ENCODE results near the gene FGF12.
"Not testable (repeated sequence)": the region's sequence is repeated elsewhere in the genome, so short reads cannot be mapped to it uniquely, and the experiment has no call there.

Gene FGF12

GRCh38 chr3:192719964-192720363, 7.4 kb downstream of the FGF12 start:
- TF ChIP-seq CTCF (IDR thresholded peaks at IDR 0.05; ENCODE audit: low read depth, low read length): no peak
- Histone ChIP-seq H3K36me3 (no peaks in the 10 kb centered on the region), H3K4me1 (no peaks in the 10 kb centered on the region), H3K4me3 (ENCODE audit: low read depth, low read length) (no peak overlapping the region), H3K27me3 (no peaks in the 10 kb centered on the region), H3K9me3 (no peaks in the 10 kb centered on the region)
- no peak for DNase-seq

DNA sequence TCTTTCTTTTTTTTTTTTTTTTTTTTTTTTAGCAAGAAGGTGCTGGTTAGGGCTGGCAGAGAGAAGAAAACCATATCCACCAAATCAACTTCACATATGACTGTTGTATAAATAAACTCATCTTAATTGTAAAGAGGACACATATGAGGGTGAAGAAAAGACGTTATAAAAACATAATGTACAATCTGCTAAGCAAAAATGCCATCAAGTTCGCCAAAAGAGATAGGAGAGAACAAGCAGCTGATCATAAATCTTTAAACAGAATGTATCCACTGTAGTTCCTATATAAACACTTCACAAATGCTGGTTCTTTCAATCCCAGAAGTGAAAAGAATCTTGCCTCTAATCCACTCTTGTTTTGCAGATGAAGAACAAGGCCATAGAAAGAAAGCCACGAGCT, 9.2 kb downstream of the FGF12 start:
- Histone ChIP-seq H3K27me3 (no peaks in the 10 kb centered on the region), H3K4me1 (no peaks in the 10 kb centered on the region), H3K36me3 (no peaks in the 10 kb centered on the region), H3K9me3 (no peaks in the 10 kb centered on the region), H3K4me3 (ENCODE audit: low read depth, low read length) (no peak overlapping the region)
- no peak for DNase-seq
- TF ChIP-seq CTCF (IDR thresholded peaks at IDR 0.05; ENCODE audit: low read depth, low read length): no peak

DNA sequence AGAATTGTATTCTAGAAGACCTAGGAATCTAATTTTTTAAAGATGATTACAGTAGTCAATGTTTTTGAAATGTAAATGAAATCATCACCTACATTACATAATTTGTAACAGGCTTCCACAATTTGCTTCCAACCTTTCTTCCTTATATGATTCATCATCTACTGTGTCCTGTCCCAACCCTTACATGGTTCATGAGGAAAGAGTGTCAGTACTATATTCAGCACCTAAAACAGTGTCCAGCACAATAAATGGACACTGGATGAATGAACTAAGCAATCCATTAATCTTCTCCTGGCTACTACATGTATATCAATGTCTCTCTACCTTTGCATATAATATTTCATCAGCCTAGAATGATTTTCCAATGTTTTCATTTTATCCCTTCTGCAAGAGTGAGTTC, 12.2 kb downstream of the FGF12 start:
- Histone ChIP-seq H3K27me3 (no peaks in the 10 kb centered on the region), H3K4me3 (ENCODE audit: low read depth, low read length) (no peak overlapping the region), H3K36me3 (no peaks in the 10 kb centered on the region), H3K4me1 (no peaks in the 10 kb centered on the region), H3K9me3 (no peaks in the 10 kb centered on the region)
- no peak for TF ChIP-seq CTCF (IDR thresholded peaks at IDR 0.05; ENCODE audit: low read depth, low read length)
- DNase-seq: no peak

DNA sequence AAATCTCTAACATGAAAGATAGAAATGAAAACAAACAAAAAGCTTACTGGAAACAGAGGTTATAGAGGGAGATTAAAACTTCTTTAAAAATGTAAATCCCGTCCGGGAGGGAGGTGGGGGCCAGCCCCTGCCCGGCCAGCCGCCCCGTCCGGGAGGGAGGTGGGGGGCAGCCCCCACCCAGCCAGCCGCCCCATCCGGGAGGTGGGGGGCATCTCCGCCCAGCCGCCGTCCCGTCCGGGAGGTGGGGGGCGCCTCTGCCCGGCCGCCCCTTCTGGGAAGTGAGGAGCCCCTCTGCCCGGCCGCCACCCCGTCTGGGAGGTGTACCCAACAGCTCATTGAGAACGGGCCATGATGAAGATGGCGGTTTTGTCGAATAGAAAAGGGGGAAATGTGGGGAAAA, 16.2 kb downstream of the FGF12 start:
- H3K27me3 ChIP-seq; H3K36me3 ChIP-seq; H3K4me3 ChIP-seq (ENCODE audit: low read depth, low read length); H3K9me3 ChIP-seq; DNase-seq; H3K4me1 ChIP-seq: not testable (repeated sequence)

GRCh38 chr3:192710366-192710765, 17.0 kb downstream of the FGF12 start:
- H3K4me3 ChIP-seq (ENCODE audit: low read depth, low read length): no peak overlapping the region
- no peaks in the 10 kb centered on the region for H3K9me3 ChIP-seq
- no peak for DNase-seq
- no peaks in the 10 kb centered on the region for H3K27me3 ChIP-seq
- no peaks in the 10 kb centered on the region for H3K36me3 ChIP-seq
- H3K4me1 ChIP-seq: no peaks in the 10 kb centered on the region
- TF ChIP-seq CTCF (IDR thresholded peaks at IDR 0.05; ENCODE audit: low read depth, low read length): no peak

DNA sequence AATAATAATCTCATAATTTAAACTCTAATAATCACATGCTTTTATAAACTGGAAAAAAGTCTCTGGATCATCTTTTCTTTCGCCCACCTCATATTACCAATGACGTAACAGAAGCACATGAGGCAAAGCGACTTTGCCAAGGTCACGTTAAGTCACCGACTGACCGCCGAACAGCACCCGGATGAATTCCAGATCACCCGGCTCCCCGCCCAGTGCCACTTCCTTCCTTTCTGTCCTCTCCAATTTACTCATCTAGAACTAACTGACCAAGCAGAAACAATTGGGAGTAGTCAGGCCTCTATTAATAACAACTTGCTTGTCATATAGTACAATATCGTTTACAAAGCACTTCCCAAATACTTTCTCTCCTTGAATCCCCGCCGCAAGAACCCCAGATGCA, 21.1 kb downstream of the FGF12 start:
- Histone ChIP-seq H3K4me1 (no peaks in the 10 kb centered on the region), H3K36me3 (no peaks in the 10 kb centered on the region), H3K27me3 (no peaks in the 10 kb centered on the region), H3K9me3 (no peaks in the 10 kb centered on the region), H3K4me3 (ENCODE audit: low read depth, low read length) (no peak overlapping the region)
- DNase-seq: no peak
- no peak for TF ChIP-seq CTCF (IDR thresholded peaks at IDR 0.05; ENCODE audit: low read depth, low read length)

- TF ChIP-seq CTCF (IDR thresholded peaks at IDR 0.05; ENCODE audit: low read depth, low read length): no peak
These were observed 26.5 kb downstream of the FGF12 start for GRCh38 chr3:192700885-192701284.

More at GRCh38 chr3:192700885-192701284, 26.5 kb downstream of the FGF12 start:
- Histone ChIP-seq H3K9me3 (no peaks in the 10 kb centered on the region), H3K4me1 (no peaks in the 10 kb centered on the region), H3K36me3 (no peaks in the 10 kb centered on the region), H3K27me3 (no peaks in the 10 kb centered on the region), H3K4me3 (ENCODE audit: low read depth, low read length) (no peak overlapping the region)
- no peak for DNase-seq
